HepG2 (cell line): ENCODE results near the gene PCGF5. TPM values are rescaled to one million over a fixed set of nuclear protein-coding genes. Genes with fewer than 3 reads are reported as not detected.
A peak's percentile ranks its signal among the peaks of the same experiment; 100 is the strongest.

Experiments used
- ATAC-seq: fragments of 200-7000 bp; cut with Tn5 transposase; 3 replicates; pipeline ENCODE4 v1.9.1; 2020; ENCODE audit warnings: mild to moderate bottlenecking, moderate library complexity
- BruUV-seq: library from RNA; stranded (reverse); fragments of 400-500 nt; replicated peaks from 2 replicates; lab custom pipeline; 2021; lab: Mats Ljungman, UMichigan
- CTCF ChIA-PET: fragments of 300-600 bp; formaldehyde crosslinking; extraction: SDS; loops from one replicate; lab custom pipeline; 2021; ENCODE audit warnings: low total read pairs, inconsistent platforms, low intra/inter-chr PET ratio; lab: Yijun Ruan, JAX
- POLR2A ChIA-PET: fragments of 350-600 bp; sonication (Branson Sonifier 250); formaldehyde crosslinking; loops from one replicate; lab custom pipeline; 2020; ENCODE audit warnings: antibody characterized with exemption, inconsistent platforms; lab: Yijun Ruan, JAX
- DNase-seq: peaks from one replicate; pipeline ENCODE4 v3.0.0-alpha.2; 2015; ENCODE audit warnings: low spot score
- FAIRE-seq: peaks from 3 replicates; lab custom pipeline; 2011; peaks lifted over from hg19 to GRCh38; lab: Jason Lieb, UNC
- H2AFZ ChIP-seq: one replicate; pipeline ENCODE4 v1.6.1; 2011; ENCODE audit warnings: low read length, inconsistent platforms
- H3K27ac ChIP-seq: fragments of 300-600 bp; 3 replicates; pipeline ENCODE4 v1.8.0; 2011; ENCODE audit warnings: mixed run types, mild to moderate bottlenecking, mixed read lengths, low read length, inconsistent platforms; ENCODE audit not compliant: insufficient read depth; ENCODE audit errors: extremely low read length
- H3K27me3 ChIP-seq, 2 experiments: fragments of 200-600 bp in 1 of 2; 2 replicates in 1 of 2; 3 replicates in 1 of 2; pipeline versions ENCODE4 v1.6.0 to v1.8.0; 2011; ENCODE audit warnings: low read length in 2 of 2, mild to moderate bottlenecking in 2 of 2, moderate library complexity in 2 of 2, inconsistent platforms in 1 of 2; ENCODE audit not compliant: insufficient read depth in 2 of 2, control insufficient read depth in 1 of 2
- H3K36me3 ChIP-seq, 2 experiments: fragments of 200-600 bp in 1 of 2; replicated peaks in 1 of 2; 2 replicates in 1 of 2; 3 replicates in 1 of 2; pipeline versions ENCODE4 v1.5.1 to v1.8.0; 2011; ENCODE audit warnings: low read length in 2 of 2, inconsistent platforms in 1 of 2; ENCODE audit not compliant: insufficient read depth in 2 of 2, control insufficient read depth in 1 of 2
- H3K4me1 ChIP-seq: 2 replicates; pipeline ENCODE4 v1.5.1; 2012; ENCODE audit warnings: low read length, inconsistent platforms; ENCODE audit not compliant: insufficient read depth
- H3K4me2 ChIP-seq: 2 replicates; pipeline ENCODE4 v1.6.0; 2011; ENCODE audit warnings: low read depth, low read length, inconsistent platforms
- H3K4me3 ChIP-seq, 3 experiments: fragments of 200-600 bp in 1 of 3; sonication (generic), shearing (Covaris generic) in 1 of 3; replicated peaks in 1 of 3; 2 replicates each; pipeline ENCODE4 v1.5.1; 2011 to 2016; ENCODE audit warnings: low read length in 3 of 3, inconsistent platforms in 2 of 3, low read depth in 2 of 3, mild to moderate bottlenecking in 2 of 3, control low read depth in 1 of 3, mixed read lengths in 1 of 3; ENCODE audit not compliant: insufficient read depth in 1 of 3
- H3K79me2 ChIP-seq: one replicate; pipeline ENCODE4 v1.6.1; 2011; ENCODE audit warnings: low read length, inconsistent platforms; ENCODE audit not compliant: insufficient read depth
- H3K9ac ChIP-seq: 2 replicates; pipeline ENCODE4 v1.6.0; 2011; ENCODE audit warnings: mild to moderate bottlenecking, low read depth, low read length, inconsistent platforms; ENCODE audit not compliant: insufficient read depth
- H3K9me3 ChIP-seq: 2 replicates; pipeline ENCODE4 v1.5.1; 2012; ENCODE audit warnings: mild to moderate bottlenecking, low read length
- H4K20me1 ChIP-seq: 2 replicates; pipeline ENCODE4 v1.6.0; 2011; ENCODE audit warnings: inconsistent platforms, mild to moderate bottlenecking, low read length, moderate library complexity; ENCODE audit not compliant: insufficient read depth
- ARID3A ChIP-seq: IDR thresholded peaks from 2 replicates; pipeline ENCODE4 v1.6.1; 2012; ENCODE audit warnings: low read depth, low read length, improper control_type of control experiment
- ASH2L ChIP-seq: fragments of 300-600, 200-600 bp; sonication (generic); IDR thresholded peaks from 2 replicates; pipeline ENCODE4 v1.7.0; 2017; ENCODE audit warnings: low read depth, mild to moderate bottlenecking, moderate library complexity, mixed read lengths, low read length; ENCODE audit not compliant: insufficient read length
- CTCF ChIP-seq: sonication (generic); formaldehyde crosslinking; IDR thresholded peaks from 2 replicates; pipeline ENCODE4 v1.5.0; 2020; ENCODE audit warnings: mild to moderate bottlenecking, missing genetic modification reagents, moderate library complexity
- DDIT3 ChIP-seq: sonication (generic); formaldehyde crosslinking; IDR thresholded peaks from 2 replicates; pipeline ENCODE4 v1.4.0; 2020; ENCODE audit warnings: mild to moderate bottlenecking, missing genetic modification reagents
- GATAD2A ChIP-seq: IDR thresholded peaks from 2 replicates; pipeline ENCODE4 v1.6.1; 2016
- RAD21 ChIP-seq: fragments of 450-650 bp; formaldehyde crosslinking; IDR thresholded peaks from 2 replicates; pipeline ENCODE4 v1.5.0; 2020; ENCODE audit warnings: mild to moderate bottlenecking
- SMC3 ChIP-seq: IDR thresholded peaks from 2 replicates; pipeline ENCODE4 v1.6.1; 2011; ENCODE audit warnings: low read length, improper control_type of control experiment
- ZNF382 ChIP-seq: sonication (generic); formaldehyde crosslinking; IDR thresholded peaks from 2 replicates; pipeline ENCODE4 v1.5.0; 2020; ENCODE audit warnings: missing genetic modification reagents, mild to moderate bottlenecking, borderline replicate concordance
- ZNF512 ChIP-seq: sonication (generic); formaldehyde crosslinking; IDR thresholded peaks from 2 replicates; pipeline ENCODE4 v1.4.0; 2020; ENCODE audit warnings: mild to moderate bottlenecking, missing genetic modification reagents
- ZNF746 ChIP-seq: sonication (generic); formaldehyde crosslinking; IDR thresholded peaks from 2 replicates; pipeline ENCODE4 v1.8.0; 2022; ENCODE audit warnings: mild to moderate bottlenecking, missing genetic modification reagents
- in situ Hi-C: cut with HindIII; loops from 2 replicates; pipeline ENCODE4 v1.10.0; 2017; ENCODE audit warnings: low pct_unique_long_range_greater_than_20kb; ENCODE audit not compliant: extremely low pct_ligation_motif_present
- intact Hi-C: fragments of 100-400 bp; cut with micrococcal nuclease; formaldehyde crosslinking; loops from one replicate; pipeline ENCODE4 v1.10.0; 2022; ENCODE audit not compliant: unreplicated experiment
- polyA plus RNA-seq, 8 experiments: library from polyadenylated mRNA; depleted of rRNA in 3 of 8; stranded (reverse) in 7 of 8; unstranded in 1 of 8; fragments of >200 nt; fragmentation: Illumina TruSeq in 4 of 8; extraction: Trizol in 4 of 8; gene quantifications; 2 replicates each; pipeline versions ENCODE4 v1.2.1 to v1.2.3, GENCODE V29; 2011 to 2016; ENCODE audit warnings: low read depth in 4 of 8, missing spikeins in 1 of 8, mixed read lengths in 1 of 8; ENCODE audit not compliant: insufficient read depth in 1 of 8
- total RNA-seq, 5 experiments: library from RNA; depleted of rRNA; stranded (reverse); fragments of >200 nt; fragmentation: Illumina TruSeq; extraction: Trizol; gene quantifications; 2 replicates each; pipeline ENCODE4 v1.2.3, GENCODE V29; 2016; ENCODE audit warnings: low read depth in 1 of 5

Gene PCGF5
- total and polyA plus RNA-seq, 2 of the 13 experiments (the other 11 are each of a cell fraction or from before 2014, with no cell fraction given): 61.3 to 138 TPM

- TF ChIP-seq ZNF512 (CRISPR knock-in tag) (no peak), ZNF382 (CRISPR knock-in tag) (no peak)
- TF ChIP-seq, all 625 proteins: peak for 0
Observed at GRCh38 chr10:91250341-91250740, 29.9 kb downstream of the PCGF5 start (continued).

- H3K36me3 ChIP-seq: peaks cover 17 to 51% of the 10 kb centered on the region in 2 experiments
- H3K4me1 ChIP-seq: peaks cover 3% of the 10 kb centered on the region
- DNase-seq (peak; percentile 54), ATAC-seq (0 out of 3 replicates have a peak, but pooled peaks have one; percentile 46), FAIRE-seq (peak; percentile 32)
- intact Hi-C loops: loop anchor here (1.0 to 2.0 kb wide), 7 partner anchors 31 to 372 kb away; partner anchors contain the start of gene PCGF5
- in situ Hi-C loops: loop anchor here (5.0 kb wide), 1 partner anchor 339 kb away; no protein-coding TSS in a partner anchor
- POLR2A ChIA-PET: interaction anchor here (1.8 to 2.0 kb wide), 2 partner anchors 31 to 89 kb away, joined by 4 to 5 read pairs; partner anchors contain the start of gene PCGF5
- H3K4me3 ChIP-seq: no peak overlapping the region
- H3K79me2 ChIP-seq: no peaks in the 10 kb centered on the region
- no peaks in the 10 kb centered on the region for H3K9me3 ChIP-seq
- no peak overlapping the region for H3K4me2 ChIP-seq
- no peak overlapping the region for H3K9ac ChIP-seq
- H3K27ac ChIP-seq: no peak overlapping the region
- CTCF ChIA-PET: interaction anchor here (1.3 to 3.2 kb wide), 5 partner anchors 163 to 371 kb away, joined by 7 to 24 read pairs (median 19); no protein-coding TSS in a partner anchor
- no peaks in the 10 kb centered on the region; the same call in 1 of the 2 replicates for H4K20me1 ChIP-seq
- BruUV-seq: no TSS peak
- H3K27me3 ChIP-seq: no peaks in the 10 kb centered on the region
- H2AFZ ChIP-seq: no peak overlapping the region
- TF ChIP-seq ZNF746 (no peak), ASH2L (no peak), CTCF (peak; percentile 81), SMC3 (peak; percentile 95), GATAD2A (CRISPR knock-in tag) (0 out of 2 replicates have a peak, but pooled peaks have one; percentile 27), DDIT3 (CRISPR knock-in tag) (no peak), ARID3A (peak; percentile 39; the same call in 1 of the 2 replicates), RAD21 (CRISPR knock-in tag) (peak; percentile 86)
Observed at GRCh38 chr10:91251430-91252056, 31.1 kb downstream of the PCGF5 start.
